Caki2 (cell line): ENCODE measurements around the gene EXOC1L. TPM values are rescaled to one million over a fixed set of nuclear protein-coding genes. Genes with fewer than 3 reads are reported as not detected.

ENCODE experiments used
- DNase-seq: peaks from one replicate; pipeline ENCODE4 v3.0.0-alpha.2; 2015; ENCODE audit warnings: low read depth
- in situ Hi-C: cut with HindIII; loops from 2 replicates; pipeline ENCODE4 v1.10.0; 2016; ENCODE audit warnings: low sequenced_read_pairs, low pct_unique_long_range_greater_than_20kb, mixed read lengths
- total RNA-seq: library from RNA; depleted of rRNA; stranded (reverse); fragments of >200 nt; shearing (Covaris generic); gene quantifications from 2 replicates; pipeline ENCODE4 v1.2.3, GENCODE V29; 2014; ENCODE audit warnings: low replicate concordance; rRNA removed

Gene EXOC1L
- total RNA-seq, 1 experiment from 2014 or later = not detected

DNA sequence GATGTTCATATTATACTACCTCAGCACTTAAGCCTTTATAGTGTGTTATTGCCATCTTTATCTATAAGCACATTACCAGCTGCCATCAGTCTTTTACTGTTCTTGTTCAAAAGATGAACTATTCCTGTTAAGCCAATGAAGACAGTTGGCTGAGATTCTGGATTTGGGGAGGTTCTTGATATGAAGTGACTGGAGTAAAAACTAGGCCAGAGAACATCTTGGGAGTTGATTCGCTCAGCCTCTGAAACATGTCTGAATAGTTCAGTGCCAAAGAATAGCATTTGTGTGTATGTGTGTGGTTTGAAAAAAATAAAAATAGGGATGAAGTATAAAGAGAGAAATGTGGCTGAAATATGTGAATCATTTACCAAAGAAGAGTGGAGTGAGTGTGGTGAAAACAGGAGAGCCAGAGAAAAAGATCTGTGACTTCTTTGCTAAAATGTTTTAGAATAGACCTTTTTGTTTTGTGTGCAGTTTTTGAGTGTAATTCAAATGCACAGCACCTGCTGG lies 49.0 kb downstream of the EXOC1L start:
- in situ Hi-C loops = no loop called here
- no peak for DNase-seq

- no peak for DNase-seq
- in situ Hi-C loops = no loop called here
These were observed 51.8 kb downstream of the EXOC1L start for GRCh38 chr4:55871299-55871800.

GRCh38 chr4:55874831-55875230 lies 55.2 kb downstream of the EXOC1L start:
- no peak for DNase-seq
- in situ Hi-C loops = no loop called here

DNA sequence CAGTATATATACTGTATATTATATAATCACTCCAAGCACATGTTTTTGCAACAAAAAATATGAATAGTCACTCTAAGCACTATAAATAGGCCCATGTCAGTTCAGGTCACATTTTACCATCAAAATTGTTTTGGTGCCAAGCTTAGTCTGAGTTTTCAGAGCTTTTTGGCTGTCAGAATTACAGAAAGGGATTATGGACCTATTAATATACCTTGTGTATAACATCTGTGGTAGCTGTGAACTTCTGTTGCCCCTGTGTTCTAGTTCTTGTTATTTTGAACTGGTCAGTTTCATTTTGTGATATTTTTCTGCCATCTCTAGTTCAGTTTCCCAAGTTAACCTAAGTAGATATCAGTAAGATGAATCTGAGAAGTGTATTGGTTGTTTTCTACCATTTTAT lies 56.8 kb downstream of the EXOC1L start:
- DNase-seq = no peak
- in situ Hi-C loops = no loop called here

- no peak for DNase-seq
- in situ Hi-C loops = no loop called here
These were observed 59.6 kb downstream of the EXOC1L start for GRCh38 chr4:55879224-55879623.

DNA sequence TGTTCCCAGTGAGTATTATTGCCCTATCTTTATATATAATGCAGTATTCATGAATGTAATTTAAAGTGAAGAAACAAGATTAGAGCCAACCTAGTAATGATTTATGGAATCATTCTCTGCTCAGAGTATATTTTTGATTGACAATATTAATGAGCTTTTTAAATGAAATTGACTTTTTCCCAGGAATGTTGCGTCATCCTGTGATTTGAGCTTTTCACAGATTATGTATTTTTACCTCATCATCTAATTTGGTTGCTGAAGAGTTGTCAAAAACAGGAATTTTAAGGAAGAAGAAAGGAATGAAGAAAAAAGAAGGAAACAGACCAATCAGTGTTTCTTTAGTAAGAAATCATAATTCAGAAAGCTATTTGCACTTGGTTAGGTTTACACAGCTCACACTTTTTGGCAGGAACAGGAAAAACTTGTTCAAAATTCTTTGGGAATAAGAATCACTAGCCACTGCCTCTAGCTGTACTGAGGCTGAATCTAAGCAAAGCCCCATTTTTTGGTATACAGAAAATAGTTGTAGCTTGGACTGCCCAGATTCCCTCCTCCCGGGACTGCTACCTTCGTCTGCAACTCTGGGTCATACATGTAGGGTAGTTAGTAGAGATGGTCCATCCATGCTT lies 61.2 kb downstream of the EXOC1L start:
- no peak for DNase-seq
- in situ Hi-C loops = no loop called here

GRCh38 chr4:55884093-55884850 lies 64.7 kb downstream of the EXOC1L start:
- in situ Hi-C loops = no loop called here
- DNase-seq = no peak

GRCh38 chr4:55884851-55885219 lies 65.2 kb downstream of the EXOC1L start:
- DNase-seq = no peak
- in situ Hi-C loops = no loop called here

Other genes with a start within 250 kb of the EXOC1L start
- gene PDCL2, start 227.5 kb upstream of the EXOC1L start, total RNA-seq = not detected in 2 replicates
- 0.84 and 5.0 TPM in 2 replicates for gene NMU, start 183.5 kb upstream of the EXOC1L start, total RNA-seq
- 9.1 and 13.8 TPM in 2 replicates for gene EXOC1, start 33.9 kb downstream of the EXOC1L start, total RNA-seq
- 0.81 and 5.2 TPM in 2 replicates for gene CEP135, start 129.2 kb downstream of the EXOC1L start, total RNA-seq